Stomach (tissue), 9 donors: ENCODE results near the gene ETV6. TPM values are rescaled to one million over a fixed set of nuclear protein-coding genes. Genes with fewer than 3 reads are reported as not detected.

Experiments
- DNase-seq, 2 donors: peaks; one replicate each; pipeline versions ENCODE4 v3.0.0 to v3.0.0-alpha.2; 2013 to 2019
- H3K27ac ChIP-seq, 5 donors: fragments of 200-600 bp in 4 of 5; sonication (generic) in 4 of 5; one replicate each; pipeline ENCODE4 v1.5.1; 2013 to 2019; ENCODE audit warnings: mild to moderate bottlenecking in 1 of 5, moderate library complexity in 1 of 5
- H3K27me3 ChIP-seq, 3 donors: fragments of 200-600 bp; sonication (generic); one replicate each; pipeline ENCODE4 v1.5.1; 2017 to 2019; ENCODE audit warnings: mixed run types in 1 of 3
- H3K36me3 ChIP-seq, 4 donors: fragments of 200-600 bp; sonication (generic); 1 replicate in 3 of 4; 2 replicates in 1 of 4; pipeline ENCODE4 v1.5.1; 2016 to 2019
- H3K4me1 ChIP-seq, 4 donors: fragments of 200-600 bp; sonication (generic); one replicate each; pipeline ENCODE4 v1.5.1; 2016 to 2019
- H3K4me3 ChIP-seq, 4 donors: fragments of 200-600 bp; sonication (generic) in 3 of 4; one replicate each; pipeline ENCODE4 v1.5.1; 2016 to 2019; ENCODE audit warnings: mild to moderate bottlenecking in 1 of 4
- H3K9me3 ChIP-seq, 4 donors: fragments of 200-600 bp; sonication (generic); one replicate each; pipeline ENCODE4 v1.5.1; 2016 to 2019
- EP300 ChIP-seq: sonication (generic); formaldehyde crosslinking; IDR thresholded peaks from one replicate; pipeline ENCODE4 v1.6.1; 2017; ENCODE audit warnings: antibody characterized with exemption
- POLR2A ChIP-seq, 4 donors: fragments of 450-650 bp; IDR thresholded peaks; one replicate each; pipeline ENCODE4 v1.6.1; 2016; ENCODE audit warnings: antibody characterized with exemption in 4 of 4, control low read depth in 2 of 4, mild to moderate bottlenecking in 1 of 4, moderate library complexity in 1 of 4
- POLR2AphosphoS5 ChIP-seq, 3 donors: sonication (generic); formaldehyde crosslinking; IDR thresholded peaks; one replicate each; pipeline ENCODE4 v1.6.1; 2016; ENCODE audit warnings: antibody characterized with exemption in 3 of 3
- WGBS, 5 donors: extraction: QIAGEN DNeasy Blood & Tissue Kit in 3 of 5; methylation state at CpG; one replicate each; pipeline versions ENCODE4 v1.1.5 to v1.1.7; 2013 to 2018; 5-methylcytosine and 5-hydroxymethylcytosine counted together
- intact Hi-C: fragments of 100-400 bp; cut with DNase I; formaldehyde crosslinking; loops from one replicate; pipeline ENCODE4 v1.15.1; 2023; ENCODE audit warnings: low total_unique reads
- polyA plus RNA-seq, 3 donors: library from polyadenylated mRNA; stranded (reverse); fragments of 200-250 nt; gene quantifications; one replicate each; pipeline ENCODE4 v1.2.3, GENCODE V29; 2013
- total RNA-seq, 5 donors: library from RNA; depleted of rRNA; stranded (reverse); fragments of >200 nt; gene quantifications; one replicate each; pipeline versions ENCODE4 v1.1.0 to v1.2.3, GENCODE V29; 2014 to 2016
- TF ChIP-seq, protein P1 (sequence below), 7 experiments: fragments of 450-650 bp in 4 of 7; fragments of 200-600 bp in 3 of 7; sonication (generic) in 3 of 7; IDR thresholded peaks; one replicate each; pipeline ENCODE4 v1.5.1; 2016 to 2019; ENCODE audit warnings: antibody characterized with exemption in 7 of 7, control low read depth in 2 of 7, mild to moderate bottlenecking in 1 of 7
- donor health status: healthy with polysubstance abuse.
- donor health status: Bipolar disorder and iron deficiency.
- donor health status: healthy.

Gene ETV6
- total and polyA plus RNA-seq, 8 donors = 4.1 to 60.3 (median 13.4) TPM

DNA sequence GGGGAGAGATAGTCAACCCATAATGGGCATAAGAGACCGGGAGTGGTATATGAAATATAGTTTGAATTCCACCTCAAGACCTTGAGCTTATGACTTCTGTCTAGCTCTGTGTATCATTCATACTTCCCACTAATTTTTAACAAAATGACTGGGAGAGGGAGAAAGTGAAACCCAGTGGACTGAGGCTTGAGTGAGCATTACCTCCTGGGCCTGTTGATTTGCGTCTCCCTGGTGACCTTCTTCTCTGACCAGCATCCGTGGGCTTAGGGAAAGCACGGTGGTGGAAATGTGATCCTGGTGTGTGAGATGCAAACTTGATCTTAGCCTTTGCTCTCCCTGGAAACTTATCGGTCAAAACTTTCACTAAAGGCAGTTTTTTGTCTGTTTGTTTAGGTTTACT, 213.3 kb downstream of the ETV6 start:
- H3K9me3 ChIP-seq = peaks cover 0 to 12% (median 9%) of the 10 kb centered on the region in 4 donors
- 33 to 50% (median 43%) methylated on average over 5 of the region's 5 CpGs for WGBS, 5 donors
- peak overlapping the region in 4 of 5 donors; percentile 73 to 87 (median 84) for H3K27ac ChIP-seq
- peak in 1 of 2 donors; percentile 64 for DNase-seq
- TF ChIP-seq POLR2A (IDR thresholded peaks at IDR 0.05) = no peak
- peak in 1 of 3 donors; percentile 20 for TF ChIP-seq POLR2AphosphoS5 (IDR thresholded peaks at IDR 0.05)
- no peaks in the 10 kb centered on the region for H3K27me3 ChIP-seq
- H3K4me3 ChIP-seq = no peak overlapping the region
- H3K4me1 ChIP-seq = peaks cover 20 to 41% (median 31%) of the 10 kb centered on the region in 4 donors
- intact Hi-C loops = no loop called here
- H3K36me3 ChIP-seq = peaks cover 0 to 23% (median 17%) of the 10 kb centered on the region in 4 donors

DNA sequence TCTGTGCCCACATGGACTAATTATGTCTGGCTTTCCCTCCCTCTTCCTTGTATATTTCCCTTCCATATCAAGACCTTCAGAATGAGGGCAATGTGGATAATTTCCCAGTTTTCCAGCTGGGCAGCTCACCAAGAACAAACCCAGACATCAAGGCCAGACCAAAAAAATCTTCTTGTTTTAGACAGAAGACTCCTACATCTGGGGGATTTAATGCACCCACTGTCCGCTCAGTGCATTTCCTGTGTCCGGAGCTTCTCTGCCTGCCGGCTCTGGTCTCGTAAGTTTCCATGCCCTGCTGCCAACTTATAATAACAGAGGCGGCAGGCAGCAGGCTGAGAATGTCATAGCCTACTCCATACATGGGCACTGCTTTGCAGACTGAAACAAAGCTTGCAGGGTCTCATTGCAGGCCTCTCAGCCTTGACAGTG, 214.0 kb downstream of the ETV6 start:
- DNase-seq = peak; percentile 45 to 79
- intact Hi-C loops = no loop called here
- TF ChIP-seq POLR2AphosphoS5 (IDR thresholded peaks at IDR 0.05) (peak in 1 of 3 donors; percentile 49), POLR2A (IDR thresholded peaks at IDR 0.05) (no peak)
- H3K4me1 ChIP-seq = peaks cover 20 to 41% (median 31%) of the 10 kb centered on the region in 4 donors
- no peaks in the 10 kb centered on the region for H3K27me3 ChIP-seq
- H3K27ac ChIP-seq = peak overlapping the region; percentile 48 to 87 (median 82)
- peaks cover 0 to 12% (median 9%) of the 10 kb centered on the region in 4 donors for H3K9me3 ChIP-seq
- H3K4me3 ChIP-seq = no peak overlapping the region
- WGBS, 5 donors = 11 to 45% (median 21%) methylated on average over 5 of the region's 5 CpGs
- H3K36me3 ChIP-seq = peaks cover 0 to 21% (median 16%) of the 10 kb centered on the region in 4 donors

DNA sequence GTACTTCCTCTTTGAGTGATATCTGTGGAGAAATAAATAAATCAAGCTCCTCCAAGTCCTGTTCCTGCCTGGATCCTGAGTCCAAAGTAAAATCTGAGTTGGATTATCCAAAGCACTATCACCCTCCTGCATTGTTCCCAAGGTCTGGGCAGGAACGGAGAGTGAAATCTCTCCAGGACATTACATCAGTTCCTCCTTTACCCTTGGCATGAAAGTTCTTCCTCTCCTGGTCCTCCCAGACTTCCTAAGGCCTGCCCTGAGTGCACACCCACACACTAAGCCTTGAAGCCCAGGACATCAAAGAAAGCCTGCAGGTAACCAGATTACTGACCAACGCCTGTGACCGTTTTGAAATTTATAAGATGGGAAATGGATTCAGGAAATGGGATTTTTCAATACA, 214.5 kb downstream of the ETV6 start:
- peak in 1 of 2 donors; percentile 31 for DNase-seq
- peaks cover 0 to 20% (median 19%) of the 10 kb centered on the region in 4 donors for H3K36me3 ChIP-seq
- 22 to 38% (median 24%) methylated on average over 3 of the region's 3 CpGs for WGBS, 5 donors
- intact Hi-C loops = no loop called here
- H3K4me1 ChIP-seq = peaks cover 20 to 41% (median 31%) of the 10 kb centered on the region in 4 donors
- H3K9me3 ChIP-seq = peaks cover 0 to 12% (median 9%) of the 10 kb centered on the region in 4 donors
- H3K27ac ChIP-seq = peak overlapping the region; percentile 48 to 87 (median 82)
- no peak overlapping the region for H3K4me3 ChIP-seq
- TF ChIP-seq, protein P1, sequence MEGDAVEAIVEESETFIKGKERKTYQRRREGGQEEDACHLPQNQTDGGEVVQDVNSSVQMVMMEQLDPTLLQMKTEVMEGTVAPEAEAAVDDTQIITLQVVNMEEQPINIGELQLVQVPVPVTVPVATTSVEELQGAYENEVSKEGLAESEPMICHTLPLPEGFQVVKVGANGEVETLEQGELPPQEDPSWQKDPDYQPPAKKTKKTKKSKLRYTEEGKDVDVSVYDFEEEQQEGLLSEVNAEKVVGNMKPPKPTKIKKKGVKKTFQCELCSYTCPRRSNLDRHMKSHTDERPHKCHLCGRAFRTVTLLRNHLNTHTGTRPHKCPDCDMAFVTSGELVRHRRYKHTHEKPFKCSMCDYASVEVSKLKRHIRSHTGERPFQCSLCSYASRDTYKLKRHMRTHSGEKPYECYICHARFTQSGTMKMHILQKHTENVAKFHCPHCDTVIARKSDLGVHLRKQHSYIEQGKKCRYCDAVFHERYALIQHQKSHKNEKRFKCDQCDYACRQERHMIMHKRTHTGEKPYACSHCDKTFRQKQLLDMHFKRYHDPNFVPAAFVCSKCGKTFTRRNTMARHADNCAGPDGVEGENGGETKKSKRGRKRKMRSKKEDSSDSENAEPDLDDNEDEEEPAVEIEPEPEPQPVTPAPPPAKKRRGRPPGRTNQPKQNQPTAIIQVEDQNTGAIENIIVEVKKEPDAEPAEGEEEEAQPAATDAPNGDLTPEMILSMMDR (IDR thresholded peaks at IDR 0.05) = no peak
- TF ChIP-seq POLR2AphosphoS5 (IDR thresholded peaks at IDR 0.05) (peak in 1 of 3 donors; percentile 37), POLR2A (IDR thresholded peaks at IDR 0.05) (no peak)
- H3K27me3 ChIP-seq = no peaks in the 10 kb centered on the region

DNA sequence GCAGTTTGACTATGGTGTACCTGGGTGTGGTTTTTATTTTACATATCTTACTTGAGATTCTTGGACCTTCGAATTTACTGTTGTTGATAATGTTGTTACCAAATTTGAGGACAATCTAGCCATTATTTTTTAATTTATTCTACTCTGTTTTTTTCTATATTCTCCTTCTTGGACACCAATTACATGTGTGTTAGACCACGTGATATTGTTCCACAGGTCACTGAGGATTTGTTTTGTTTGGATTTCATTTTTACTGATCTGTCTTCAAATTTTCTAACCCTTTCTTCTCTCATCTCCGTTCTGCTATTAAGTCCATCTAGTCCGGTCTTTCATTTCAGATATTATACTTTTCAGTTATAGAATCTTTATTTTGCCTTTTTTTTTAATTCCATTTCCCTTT, 216.3 kb downstream of the ETV6 start:
- peaks cover 0 to 12% (median 9%) of the 10 kb centered on the region in 4 donors for H3K9me3 ChIP-seq
- no peak for DNase-seq
- H3K4me3 ChIP-seq = no peak overlapping the region
- 96 to 99% (median 98%) methylated on average over 4 of the region's 4 CpGs for WGBS, 5 donors
- H3K36me3 ChIP-seq = peaks cover 16 to 38% (median 35%) of the 10 kb centered on the region in 4 donors
- intact Hi-C loops = no loop called here
- no peaks in the 10 kb centered on the region for H3K27me3 ChIP-seq
- TF ChIP-seq, protein P1 (IDR thresholded peaks at IDR 0.05) = no peak
- TF ChIP-seq POLR2A (IDR thresholded peaks at IDR 0.05) = no peak
- H3K27ac ChIP-seq = no peak overlapping the region
- H3K4me1 ChIP-seq = peaks cover 20 to 38% (median 30%) of the 10 kb centered on the region in 4 donors

DNA sequence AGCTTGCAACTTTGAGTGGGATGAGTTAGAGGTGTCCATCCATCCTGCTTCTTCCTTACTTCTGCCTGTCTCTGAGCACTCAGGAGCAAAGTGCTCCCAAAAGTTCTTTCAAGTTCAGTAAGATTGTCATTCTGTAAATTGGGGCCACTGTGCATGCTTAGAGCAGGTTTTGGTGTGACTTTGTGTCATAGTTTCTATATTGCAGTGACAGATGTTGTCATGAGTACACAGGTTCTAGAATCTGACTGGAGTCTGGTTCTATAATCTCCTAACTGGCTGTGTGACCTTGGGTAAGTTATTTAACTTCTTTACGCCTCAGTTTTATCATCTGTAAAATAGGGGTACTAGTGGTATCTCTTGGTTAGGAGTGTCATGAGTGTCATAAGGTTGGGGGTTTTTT, 218.6 kb downstream of the ETV6 start:
- peaks cover 17 to 59% (median 44%) of the 10 kb centered on the region in 4 donors for H3K36me3 ChIP-seq
- no peaks in the 10 kb centered on the region for H3K27me3 ChIP-seq
- no peak overlapping the region for H3K4me3 ChIP-seq
- 96 to 100% (median 100%) methylated on average over 1 of the region's 1 CpG for WGBS, 5 donors
- peaks cover 11 to 20% (median 14%) of the 10 kb centered on the region in 4 donors for H3K4me1 ChIP-seq
- intact Hi-C loops = no loop called here
- no peak overlapping the region for H3K27ac ChIP-seq
- peaks cover 0 to 12% (median 9%) of the 10 kb centered on the region in 4 donors for H3K9me3 ChIP-seq
- DNase-seq = no peak
- TF ChIP-seq, protein P1 (IDR thresholded peaks at IDR 0.05) = no peak
- TF ChIP-seq EP300 (no peak), POLR2A (IDR thresholded peaks at IDR 0.05) (no peak), POLR2AphosphoS5 (IDR thresholded peaks at IDR 0.05) (no peak)
